Caco-2 (cell line): ENCODE results near the gene AKR1C2. TPM values are rescaled to one million over a fixed set of nuclear protein-coding genes. Genes with fewer than 3 reads are reported as not detected.

ENCODE experiments used
- BruUV-seq: library from RNA; stranded (reverse); fragments of 400-500 nt; replicated peaks from 2 replicates; lab custom pipeline; 2021; lab: Mats Ljungman, UMichigan
- CTCF ChIA-PET: fragments of 300-600 bp; sonication (Branson Sonifier 250); formaldehyde crosslinking; loops from one replicate; lab custom pipeline; 2022; ENCODE audit warnings: antibody characterized with exemption; lab: Charles Lee
- POLR2A ChIA-PET: fragments of 300-600 bp; sonication (Branson Sonifier 250); formaldehyde crosslinking; loops from one replicate; lab custom pipeline; 2022; ENCODE audit warnings: antibody characterized with exemption; lab: Charles Lee
- DNase-seq, 2 experiments: peaks; one replicate each; pipeline versions ENCODE4 v3.0.0 to v3.0.0-alpha.2; 2020 to 2022
- H3K27me3 ChIP-seq: replicated peaks from 2 replicates; pipeline ENCODE4 v1.6.0; 2011; ENCODE audit warnings: low read length; ENCODE audit not compliant: control insufficient read depth, insufficient read depth
- H3K36me3 ChIP-seq: 2 replicates; pipeline ENCODE4 v1.5.1; 2011; ENCODE audit warnings: low read length; ENCODE audit not compliant: control insufficient read depth, insufficient read depth
- H3K4me1 ChIP-seq: fragments of 250-450 bp; sonication (Bioruptor Pico); 2 replicates; pipeline ENCODE4 v1.5.1; 2020; ENCODE audit warnings: mild to moderate bottlenecking
- H3K4me3 ChIP-seq: 2 replicates; pipeline ENCODE4 v1.5.1; 2011; ENCODE audit warnings: low read depth, mild to moderate bottlenecking, control low read depth, low read length
- H3K9me3 ChIP-seq: fragments of 250-450 bp; sonication (Bioruptor Pico); 2 replicates; pipeline ENCODE4 v1.5.1; 2020; ENCODE audit warnings: mild to moderate bottlenecking, moderate library complexity
- H3K27ac Mint-ChIP-seq: one replicate; pipeline ENCODE4 v1.8.0; 2022; ENCODE audit warnings: mixed read lengths; ENCODE audit not compliant: unreplicated experiment
- H3K27me3 Mint-ChIP-seq: one replicate; pipeline ENCODE4 v1.8.0; 2022; ENCODE audit warnings: mixed read lengths; ENCODE audit not compliant: insufficient read depth, unreplicated experiment
- H3K36me3 Mint-ChIP-seq: one replicate; pipeline ENCODE4 v1.8.0; 2022; ENCODE audit warnings: mild to moderate bottlenecking, mixed read lengths; ENCODE audit not compliant: insufficient read depth, unreplicated experiment
- H3K4me1 Mint-ChIP-seq: one replicate; pipeline ENCODE4 v1.8.0; 2022; ENCODE audit warnings: low read depth, mixed read lengths; ENCODE audit not compliant: unreplicated experiment
- H3K4me3 Mint-ChIP-seq: one replicate; pipeline ENCODE4 v1.8.0; 2022; ENCODE audit warnings: mild to moderate bottlenecking, moderate library complexity, mixed read lengths; ENCODE audit not compliant: unreplicated experiment
- H3K9me3 Mint-ChIP-seq: one replicate; pipeline ENCODE4 v1.8.0; 2022; ENCODE audit warnings: mixed read lengths; ENCODE audit not compliant: unreplicated experiment
- intact Hi-C: fragments of 100-400 bp; cut with micrococcal nuclease; formaldehyde crosslinking; loops from one replicate; pipeline ENCODE4 v1.10.0; 2022; ENCODE audit not compliant: unreplicated experiment
- total RNA-seq: library from RNA; stranded (reverse); gene quantifications from 2 replicates; pipeline ENCODE4 v1.2.3, GENCODE V29; 2022
- TF ChIP-seq, protein P1 (sequence below), 2 experiments: fragments of 200-600 bp in 1 of 2; IDR thresholded peaks; 1 replicate in 1 of 2; 2 replicates in 1 of 2; pipeline versions ENCODE4 v1.5.1 to v1.8.0; 2011 to 2022; ENCODE audit warnings: antibody characterized with exemption in 1 of 2, control low read depth in 1 of 2, inconsistent platforms in 1 of 2, low read depth in 1 of 2, low read length in 1 of 2, mild to moderate bottlenecking in 1 of 2, moderate library complexity in 1 of 2; ENCODE audit not compliant: insufficient read depth in 1 of 2, severe bottlenecking in 1 of 2, unreplicated experiment in 1 of 2

Gene AKR1C2
- total RNA-seq, 1 experiment from 2014 or later = 41.7 TPM

DNA sequence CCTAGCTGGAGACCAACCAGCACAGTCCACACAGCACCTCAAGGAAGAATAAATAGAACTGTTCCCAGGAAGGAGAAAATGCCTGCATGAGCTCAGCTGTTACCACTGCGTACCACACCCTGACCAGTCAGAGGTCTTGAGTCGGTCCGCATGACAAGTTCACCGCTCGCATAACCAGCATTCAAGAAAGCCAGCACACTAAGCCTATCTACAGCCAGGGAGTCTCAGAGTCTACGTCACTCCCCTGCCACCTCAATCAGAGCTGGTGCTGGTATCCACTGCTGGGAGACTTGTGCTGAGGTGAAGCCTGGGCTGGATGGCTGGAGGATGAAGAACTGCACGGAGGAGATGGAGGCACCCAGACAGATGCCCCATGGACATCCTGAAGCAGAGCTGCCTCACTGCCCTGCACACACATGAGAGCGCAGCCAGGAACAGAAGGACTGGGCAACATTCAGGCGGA, 20.9 kb downstream of the AKR1C2 start:
- Mint-ChIP-seq H3K9me3 (no peaks in the 10 kb centered on the region), H3K27me3 (no peaks in the 10 kb centered on the region), H3K36me3 (no peaks in the 10 kb centered on the region), H3K4me3 (no peak overlapping the region), H3K4me1 (peaks cover 19% of the 10 kb centered on the region), H3K27ac (peak overlapping the region; percentile 82)
- Histone ChIP-seq H3K27me3 (no peaks in the 10 kb centered on the region), H3K36me3 (no peaks in the 10 kb centered on the region; the same call in none of the 2 replicates), H3K9me3 (no peaks in the 10 kb centered on the region; the same call in 1 of the 2 replicates), H3K4me3 (no peak overlapping the region), H3K4me1 (peaks cover 13% of the 10 kb centered on the region)
- ChIA-PET POLR2A (interaction anchor here (1.4 kb wide), 1 partner anchor 133 kb away, joined by 3 read pairs; no protein-coding TSS in a partner anchor), CTCF (interaction anchor here (0.7 to 5.4 kb wide), 5 partner anchors 20 to 360 kb away, joined by 3 to 78 read pairs (median 5); partner anchors contain the start of gene AKR1C1)
- BruUV-seq = no TSS peak
- DNase-seq = no peak
- TF ChIP-seq, protein P1, sequence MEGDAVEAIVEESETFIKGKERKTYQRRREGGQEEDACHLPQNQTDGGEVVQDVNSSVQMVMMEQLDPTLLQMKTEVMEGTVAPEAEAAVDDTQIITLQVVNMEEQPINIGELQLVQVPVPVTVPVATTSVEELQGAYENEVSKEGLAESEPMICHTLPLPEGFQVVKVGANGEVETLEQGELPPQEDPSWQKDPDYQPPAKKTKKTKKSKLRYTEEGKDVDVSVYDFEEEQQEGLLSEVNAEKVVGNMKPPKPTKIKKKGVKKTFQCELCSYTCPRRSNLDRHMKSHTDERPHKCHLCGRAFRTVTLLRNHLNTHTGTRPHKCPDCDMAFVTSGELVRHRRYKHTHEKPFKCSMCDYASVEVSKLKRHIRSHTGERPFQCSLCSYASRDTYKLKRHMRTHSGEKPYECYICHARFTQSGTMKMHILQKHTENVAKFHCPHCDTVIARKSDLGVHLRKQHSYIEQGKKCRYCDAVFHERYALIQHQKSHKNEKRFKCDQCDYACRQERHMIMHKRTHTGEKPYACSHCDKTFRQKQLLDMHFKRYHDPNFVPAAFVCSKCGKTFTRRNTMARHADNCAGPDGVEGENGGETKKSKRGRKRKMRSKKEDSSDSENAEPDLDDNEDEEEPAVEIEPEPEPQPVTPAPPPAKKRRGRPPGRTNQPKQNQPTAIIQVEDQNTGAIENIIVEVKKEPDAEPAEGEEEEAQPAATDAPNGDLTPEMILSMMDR (IDR thresholded peaks at IDR 0.05; ENCODE audit: insufficient read depth in 1 of 2, low read depth in 1 of 2, low read length in 1 of 2, severe bottlenecking in 1 of 2, unreplicated experiment in 1 of 2) = no peak
- intact Hi-C loops = loop anchor here (1.0 to 5.0 kb wide), 6 partner anchors 36 to 452 kb away; no protein-coding TSS in a partner anchor

DNA sequence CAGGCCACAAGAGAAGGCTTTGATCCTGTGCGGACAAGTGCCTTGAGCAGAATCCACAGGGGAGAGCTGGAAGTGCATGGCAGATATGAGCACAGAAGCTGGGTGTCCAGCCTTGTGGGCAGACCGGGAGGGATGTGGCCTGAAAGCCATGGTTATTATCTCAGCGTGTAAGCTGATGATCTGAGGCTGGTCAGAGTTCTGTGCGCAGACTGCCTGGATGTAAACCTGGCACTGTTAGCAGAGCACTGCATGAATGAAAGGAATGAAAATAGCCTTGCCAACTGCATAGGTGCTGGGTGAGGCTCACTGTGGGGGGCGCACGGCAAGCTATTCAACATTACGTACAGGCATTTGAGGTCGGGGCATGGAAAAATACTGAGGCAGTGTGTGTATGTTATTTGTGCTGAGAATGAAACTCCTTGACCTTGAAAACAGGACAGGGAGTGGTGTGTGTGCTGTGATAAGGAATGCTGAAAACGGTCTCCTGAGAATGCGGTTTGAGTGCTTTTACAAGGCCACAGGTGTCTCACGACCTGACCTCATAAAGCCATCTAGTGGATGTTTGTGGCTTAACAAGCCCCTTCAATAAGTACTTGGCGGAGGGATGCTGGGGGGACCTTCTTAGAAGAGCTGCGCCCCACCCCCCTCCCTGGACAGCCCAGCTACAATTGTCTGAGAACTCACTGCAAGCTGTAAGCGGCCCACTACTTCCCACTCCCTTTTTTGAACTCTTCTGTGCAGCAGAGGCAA, 21.8 kb downstream of the AKR1C2 start:
- H3K36me3 ChIP-seq = no peaks in the 10 kb centered on the region; the same call in none of the 2 replicates
- intact Hi-C loops = loop anchor here (1.0 to 5.0 kb wide), 6 partner anchors 35 to 453 kb away; no protein-coding TSS in a partner anchor
- H3K36me3 Mint-ChIP-seq = no peaks in the 10 kb centered on the region
- no TSS peak for BruUV-seq
- no peaks in the 10 kb centered on the region for H3K27me3 ChIP-seq
- no peaks in the 10 kb centered on the region for H3K27me3 Mint-ChIP-seq
- no peak overlapping the region for H3K4me3 ChIP-seq
- peak overlapping the region; percentile 57 for H3K4me3 Mint-ChIP-seq
- peaks cover 13% of the 10 kb centered on the region for H3K4me1 ChIP-seq
- ChIA-PET POLR2A (interaction anchor here (0.9 to 1.4 kb wide), 2 partner anchors 132 to 431 kb away, joined by 3 read pairs; partner anchors contain the start of gene NET1), CTCF (interaction anchor here (0.7 to 5.4 kb wide), 5 partner anchors 19 to 361 kb away, joined by 3 to 78 read pairs (median 5); partner anchors contain the start of gene AKR1C1)
- H3K4me1 Mint-ChIP-seq = peaks cover 19% of the 10 kb centered on the region
- H3K9me3 Mint-ChIP-seq = no peaks in the 10 kb centered on the region
- H3K9me3 ChIP-seq = no peaks in the 10 kb centered on the region; the same call in 1 of the 2 replicates
- DNase-seq = peak; percentile 81 to 91
- TF ChIP-seq, protein P1 (IDR thresholded peaks at IDR 0.05; ENCODE audit: insufficient read depth in 1 of 2, low read depth in 1 of 2, low read length in 1 of 2, severe bottlenecking in 1 of 2, unreplicated experiment in 1 of 2) = peak; percentile 84 to 86
- peak overlapping the region; percentile 82 for H3K27ac Mint-ChIP-seq

DNA sequence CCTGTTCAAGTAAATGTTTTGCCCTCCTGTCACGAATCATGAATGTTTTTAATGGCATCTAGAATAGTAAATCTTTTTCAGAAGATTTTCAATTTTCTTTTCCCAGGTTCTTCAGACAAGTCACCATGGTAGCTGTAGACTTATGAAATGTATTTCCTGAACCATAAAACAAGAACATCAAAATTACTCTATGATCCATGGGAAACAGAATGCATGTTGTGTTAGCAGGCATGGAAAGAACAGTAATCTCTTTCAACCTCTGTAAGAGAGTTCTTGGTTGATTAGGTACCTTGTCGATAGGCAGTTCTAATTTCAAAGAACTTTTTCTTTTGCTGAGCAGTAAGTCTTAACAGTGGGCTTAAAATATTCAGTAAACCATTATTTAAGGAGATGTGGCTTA, 22.9 kb downstream of the AKR1C2 start:
- H3K9me3 Mint-ChIP-seq = no peaks in the 10 kb centered on the region
- no peaks in the 10 kb centered on the region for H3K36me3 Mint-ChIP-seq
- intact Hi-C loops = loop anchor here (5.0 kb wide), 1 partner anchor 73 kb away; no protein-coding TSS in a partner anchor
- no peaks in the 10 kb centered on the region for H3K27me3 Mint-ChIP-seq
- Histone ChIP-seq H3K9me3 (no peaks in the 10 kb centered on the region; the same call in 1 of the 2 replicates), H3K4me3 (no peak overlapping the region), H3K27me3 (no peaks in the 10 kb centered on the region), H3K4me1 (peaks cover 13% of the 10 kb centered on the region), H3K36me3 (no peaks in the 10 kb centered on the region; the same call in none of the 2 replicates)
- POLR2A ChIA-PET = no interaction called here
- H3K4me3 Mint-ChIP-seq = no peak overlapping the region
- no peak for DNase-seq
- BruUV-seq = no TSS peak
- CTCF ChIA-PET = no interaction called here
- H3K4me1 Mint-ChIP-seq = peaks cover 19% of the 10 kb centered on the region
- TF ChIP-seq, protein P1 (IDR thresholded peaks at IDR 0.05; ENCODE audit: insufficient read depth in 1 of 2, low read depth in 1 of 2, low read length in 1 of 2, severe bottlenecking in 1 of 2, unreplicated experiment in 1 of 2) = no peak
- peak overlapping the region; percentile 82 for H3K27ac Mint-ChIP-seq
